GM12891 (cell line): Measurements from ENCODE around the gene OR6B1.

Experiments used
- POLR2A ChIP-seq: IDR thresholded peaks from 2 replicates; pipeline ENCODE4 v1.6.1; 2011; ENCODE audit warnings: low read depth, low read length, control low read depth
- POLR2AphosphoS5 ChIP-seq: IDR thresholded peaks from 2 replicates; pipeline ENCODE4 v1.6.1; 2011; ENCODE audit warnings: low read depth, low read length, control low read depth
- SPI1 ChIP-seq: IDR thresholded peaks from 2 replicates; pipeline ENCODE4 v1.6.1; 2011; ENCODE audit warnings: low read depth, low read length, control low read depth
- TAF1 ChIP-seq: IDR thresholded peaks from 2 replicates; pipeline ENCODE4 v1.6.1; 2011; ENCODE audit warnings: low read depth, low read length, control low read depth

DNA sequence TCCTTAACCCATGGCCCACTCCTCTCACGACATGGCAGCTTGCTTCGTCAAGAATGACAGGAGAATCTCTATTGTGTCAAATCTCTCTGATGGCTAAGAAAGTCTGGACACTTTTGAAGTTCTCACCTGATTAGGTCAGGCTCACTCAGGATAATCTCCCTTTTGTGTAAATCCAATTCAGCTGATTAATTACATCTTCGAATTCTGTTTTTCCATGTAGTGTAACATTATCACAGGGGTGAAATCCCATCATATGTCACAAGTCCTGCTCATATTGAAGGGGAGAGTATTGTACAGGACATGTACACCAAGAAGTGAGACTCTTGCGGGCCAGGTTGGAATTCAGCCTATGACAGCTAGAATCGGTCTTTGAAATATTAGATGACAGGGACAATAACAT, 16.2 kb upstream of the OR6B1 start:
- TF ChIP-seq POLR2A = no peak
- no peak for TF ChIP-seq POLR2AphosphoS5
- TF ChIP-seq SPI1 = no peak
- TF ChIP-seq TAF1 = no peak
